Tibial artery (tissue), 4 donors: ENCODE measurements around the gene FADS3.

Source experiments
- DNase-seq, 2 donors: peaks; one replicate each; pipeline ENCODE4 v3.0.0-alpha.2; 2019
- H3K27ac ChIP-seq, 2 donors: fragments of 200-600 bp; sonication (generic) in 1 of 2; 1 replicate in 1 of 2; 2 replicates in 1 of 2; pipeline ENCODE4 v1.5.1; 2018 to 2019; ENCODE audit warnings: mild to moderate bottlenecking in 1 of 2
- H3K27me3 ChIP-seq, 2 donors: fragments of 200-600 bp; sonication (generic) in 1 of 2; one replicate each; pipeline versions ENCODE4 v1.5.1 to v1.6.0; 2016 to 2019
- H3K36me3 ChIP-seq, 3 donors: fragments of 200-600 bp; sonication (generic) in 2 of 3; one replicate each; pipeline ENCODE4 v1.5.1; 2016 to 2019; ENCODE audit warnings: mild to moderate bottlenecking in 2 of 3
- H3K4me1 ChIP-seq, 4 donors: fragments of 200-600 bp; sonication (generic) in 2 of 4; 1 replicate in 3 of 4; 2 replicates in 1 of 4; pipeline ENCODE4 v1.5.1; 2016 to 2019
- H3K4me3 ChIP-seq, 2 donors: fragments of 200-600 bp; sonication (generic) in 1 of 2; 1 replicate in 1 of 2; 2 replicates in 1 of 2; pipeline ENCODE4 v1.5.1; 2018 to 2019; ENCODE audit warnings: mild to moderate bottlenecking in 2 of 2
- H3K9me3 ChIP-seq, 3 donors: fragments of 200-600 bp; sonication (generic) in 1 of 3; one replicate each; pipeline ENCODE4 v1.5.1; 2016 to 2019
- CTCF ChIP-seq, 2 experiments: fragments of 200-600 bp in 1 of 2; fragments of 450-650 bp in 1 of 2; IDR thresholded peaks; one replicate each; pipeline ENCODE4 v1.5.1; 2017 to 2019; ENCODE audit warnings: antibody characterized with exemption in 2 of 2, mild to moderate bottlenecking in 1 of 2, moderate library complexity in 1 of 2
- intact Hi-C: fragments of 100-400 bp; cut with DNase I; formaldehyde crosslinking; loops from one replicate; pipeline ENCODE4 v1.15.0; 2023; ENCODE audit warnings: low total_unique reads

Gene FADS3

GRCh38 chr11:61889831-61890230 is 1.5 kb downstream of the FADS3 start:
- intact Hi-C loops = loop anchor here (5.0 kb wide), 3 partner anchors 58 to 93 kb away; partner anchors contain the start of gene FTH1

GRCh38 chr11:61888590-61888989 is 2.8 kb downstream of the FADS3 start:
- no peak for TF ChIP-seq CTCF (IDR thresholded peaks at IDR 0.05)
- no peak for DNase-seq
- peak overlapping the region; percentile 28 to 85 for H3K4me3 ChIP-seq
- no peaks in the 10 kb centered on the region for H3K9me3 ChIP-seq
- intact Hi-C loops = loop anchor here (5.0 kb wide), 2 partner anchors 56 to 91 kb away; no protein-coding TSS in a partner anchor
- peaks cover 0 to 79% (median 71%) of the 10 kb centered on the region in 4 donors for H3K4me1 ChIP-seq
- peak overlapping the region; percentile 87 to 92 for H3K27ac ChIP-seq
- H3K36me3 ChIP-seq = no peaks in the 10 kb centered on the region
- H3K27me3 ChIP-seq = no peaks in the 10 kb centered on the region

More at GRCh38 chr11:61889831-61890230, 1.5 kb downstream of the FADS3 start:
- no peak for TF ChIP-seq CTCF (IDR thresholded peaks at IDR 0.05)
- no peaks in the 10 kb centered on the region for H3K9me3 ChIP-seq
- DNase-seq = no peak
- H3K27ac ChIP-seq = peak overlapping the region; percentile 87 to 92
- peak overlapping the region; percentile 85 to 96 for H3K4me3 ChIP-seq
- no peaks in the 10 kb centered on the region for H3K27me3 ChIP-seq
- no peaks in the 10 kb centered on the region for H3K36me3 ChIP-seq
- H3K4me1 ChIP-seq = peaks cover 0 to 72% (median 62%) of the 10 kb centered on the region in 4 donors

GRCh38 chr11:61887839-61888494 is 3.4 kb downstream of the FADS3 start:
- peak overlapping the region; percentile 28 to 85 for H3K4me3 ChIP-seq
- no peaks in the 10 kb centered on the region for H3K27me3 ChIP-seq
- no peaks in the 10 kb centered on the region for H3K36me3 ChIP-seq
- DNase-seq = peak; percentile 94 to 98
- intact Hi-C loops = loop anchor here (5.0 kb wide), 2 partner anchors 56 to 91 kb away; no protein-coding TSS in a partner anchor
- TF ChIP-seq CTCF (IDR thresholded peaks at IDR 0.05) = no peak
- peak overlapping the region; percentile 87 to 92 for H3K27ac ChIP-seq
- H3K4me1 ChIP-seq = peaks cover 0 to 85% (median 71%) of the 10 kb centered on the region in 4 donors
- H3K9me3 ChIP-seq = no peaks in the 10 kb centered on the region

GRCh38 chr11:61886643-61887042 is 4.7 kb downstream of the FADS3 start:
- intact Hi-C loops = loop anchor here (5.0 kb wide), 2 partner anchors 54 to 89 kb away; no protein-coding TSS in a partner anchor
- no peaks in the 10 kb centered on the region for H3K27me3 ChIP-seq
- no peak for TF ChIP-seq CTCF (IDR thresholded peaks at IDR 0.05)
- no peaks in the 10 kb centered on the region for H3K9me3 ChIP-seq
- DNase-seq = no peak
- no peak overlapping the region for H3K4me3 ChIP-seq
- peak overlapping the region; percentile 38 to 87 for H3K27ac ChIP-seq
- H3K4me1 ChIP-seq = peaks cover 0 to 92% (median 71%) of the 10 kb centered on the region in 4 donors
- no peaks in the 10 kb centered on the region for H3K36me3 ChIP-seq

GRCh38 chr11:61885784-61886580 is 5.4 kb downstream of the FADS3 start:
- Histone ChIP-seq H3K27ac (peak overlapping the region; percentile 23 to 38), H3K4me1 (peaks cover 0 to 99% (median 75%) of the 10 kb centered on the region in 4 donors), H3K4me3 (no peak overlapping the region), H3K36me3 (no peaks in the 10 kb centered on the region), H3K9me3 (no peaks in the 10 kb centered on the region), H3K27me3 (no peaks in the 10 kb centered on the region)
- TF ChIP-seq CTCF (IDR thresholded peaks at IDR 0.05) = no peak
- DNase-seq = no peak
- intact Hi-C loops = loop anchor here (5.0 kb wide), 2 partner anchors 54 to 89 kb away; no protein-coding TSS in a partner anchor
